Neural progenitor cell (in vitro differentiated cells): ENCODE data around the gene UBAC1.

Experiments
- CTCF ChIP-seq: fragments of 200-600 bp; sonication (generic); IDR thresholded peaks from 2 replicates; pipeline ENCODE4 v1.5.1; 2017; ENCODE audit warnings: antibody characterized with exemption, mild to moderate bottlenecking
- EZH2 ChIP-seq: fragments of 200-600 bp; sonication (generic); IDR thresholded peaks from 2 replicates; pipeline ENCODE4 v1.6.1; 2017; ENCODE audit warnings: antibody characterized with exemption, mild to moderate bottlenecking, moderate library complexity
- EZH2phosphoT487 ChIP-seq: fragments of 200-600 bp; sonication (generic); IDR thresholded peaks from 2 replicates; pipeline ENCODE4 v1.6.1; 2017; ENCODE audit warnings: antibody characterized with exemption

- TF ChIP-seq CTCF (no peak), EZH2 (no peak), EZH2phosphoT487 (no peak)
These were observed 21.6 kb downstream of the UBAC1 start for GRCh38 chr9:135939351-135940265.
